HepG2 (cell line): Measurements from ENCODE around the gene CHST13. TPM values are rescaled to one million over a fixed set of nuclear protein-coding genes. Genes with fewer than 3 reads are reported as not detected.

Experiments used
- DDIT3 ChIP-seq: sonication (generic); formaldehyde crosslinking; IDR thresholded peaks from 2 replicates; pipeline ENCODE4 v1.4.0; 2020; ENCODE audit warnings: mild to moderate bottlenecking, missing genetic modification reagents
- ELF3 ChIP-seq: IDR thresholded peaks from 2 replicates; pipeline ENCODE4 v1.6.1; 2016; ENCODE audit warnings: missing genetic modification reagents, missing compliant biosample characterization
- FOXC1 ChIP-seq: sonication (generic); formaldehyde crosslinking; IDR thresholded peaks from 2 replicates; pipeline ENCODE4 v1.8.0; 2022; ENCODE audit warnings: mild to moderate bottlenecking, missing genetic modification reagents, borderline replicate concordance
- HMGXB4 ChIP-seq, 2 experiments: sonication (generic) in 1 of 2; formaldehyde crosslinking in 1 of 2; IDR thresholded peaks; 2 replicates each; pipeline versions ENCODE4 v1.4.0 to v1.6.1; 2018 to 2020; ENCODE audit warnings: missing genetic modification reagents in 2 of 2, borderline replicate concordance in 1 of 2, low read depth in 1 of 2, mild to moderate bottlenecking in 1 of 2, missing biosample characterization in 1 of 2
- HOXA3 ChIP-seq: sonication (generic); formaldehyde crosslinking; IDR thresholded peaks from 2 replicates; pipeline ENCODE4 v1.5.0; 2020; ENCODE audit warnings: missing genetic modification reagents
- SAP130 ChIP-seq: IDR thresholded peaks from 2 replicates; pipeline ENCODE4 v1.6.1; 2016; ENCODE audit warnings: low read depth
- SMC3 ChIP-seq: IDR thresholded peaks from 2 replicates; pipeline ENCODE4 v1.6.1; 2011; ENCODE audit warnings: low read length, improper control_type of control experiment
- STAG1 ChIP-seq: sonication (generic); formaldehyde crosslinking; IDR thresholded peaks from 2 replicates; pipeline ENCODE4 v1.4.0; 2020; ENCODE audit warnings: missing genetic modification reagents
- TRIM22 ChIP-seq: fragments of 450-650 bp; IDR thresholded peaks from 2 replicates; pipeline ENCODE4 v1.6.1; 2017
- ZBTB33 ChIP-seq: sonication (generic); formaldehyde crosslinking; IDR thresholded peaks from 2 replicates; pipeline ENCODE4 v1.4.0; 2020; ENCODE audit warnings: missing genetic modification reagents
- ZBTB38 ChIP-seq: sonication (generic); formaldehyde crosslinking; IDR thresholded peaks from 2 replicates; pipeline ENCODE4 v1.5.1; 2020; ENCODE audit warnings: mild to moderate bottlenecking, missing genetic modification reagents
- ZNF274 ChIP-seq: sonication (generic); formaldehyde crosslinking; IDR thresholded peaks from 2 replicates; pipeline ENCODE4 v1.5.1; 2020; ENCODE audit warnings: mild to moderate bottlenecking, missing genetic modification reagents
- ZNF331 ChIP-seq: sonication (generic); formaldehyde crosslinking; IDR thresholded peaks from 2 replicates; pipeline ENCODE4 v1.4.0; 2020; ENCODE audit warnings: missing genetic modification reagents
- ZNF501 ChIP-seq: sonication (generic); formaldehyde crosslinking; IDR thresholded peaks from 2 replicates; pipeline ENCODE4 v1.5.1; 2020; ENCODE audit warnings: mild to moderate bottlenecking, moderate library complexity, missing genetic modification reagents
- ZNF580 ChIP-seq: IDR thresholded peaks from 2 replicates; pipeline ENCODE4 v1.6.1; 2016; ENCODE audit warnings: low read depth, borderline replicate concordance
- ZNF770 ChIP-seq: sonication (generic); formaldehyde crosslinking; IDR thresholded peaks from 2 replicates; pipeline ENCODE4 v1.5.0; 2020; ENCODE audit warnings: mild to moderate bottlenecking, missing genetic modification reagents
- polyA plus RNA-seq, 8 experiments: library from polyadenylated mRNA; depleted of rRNA in 3 of 8; stranded (reverse) in 7 of 8; unstranded in 1 of 8; fragments of >200 nt; fragmentation: Illumina TruSeq in 4 of 8; extraction: Trizol in 4 of 8; gene quantifications; 2 replicates each; pipeline versions ENCODE4 v1.2.1 to v1.2.3, GENCODE V29; 2011 to 2016; ENCODE audit warnings: low read depth in 4 of 8, missing spikeins in 1 of 8, mixed read lengths in 1 of 8; ENCODE audit not compliant: insufficient read depth in 1 of 8
- total RNA-seq, 5 experiments: library from RNA; depleted of rRNA; stranded (reverse); fragments of >200 nt; fragmentation: Illumina TruSeq; extraction: Trizol; gene quantifications; 2 replicates each; pipeline ENCODE4 v1.2.3, GENCODE V29; 2016; ENCODE audit warnings: low read depth in 1 of 5

The CHST13 gene
- total and polyA plus RNA-seq, 2 of the 13 experiments (the other 11 are each of a cell fraction or from before 2014, with no cell fraction given): 32.0 to 43.1 TPM

GRCh38 chr3:126498929-126499328 is 25.0 kb upstream of the CHST13 start (continued):
- 0 out of 2 replicates have a peak, but pooled peaks have one; percentile 24 for TF ChIP-seq SAP130 (CRISPR knock-in tag)
- TF ChIP-seq ZNF331 (CRISPR knock-in tag): 0 out of 2 replicates have a peak, but pooled peaks have one; percentile 37
- no peak for TF ChIP-seq DDIT3
- peak; percentile 54; the same call in 1 of the 2 replicates for TF ChIP-seq FOXC1 (CRISPR knock-in tag)
- TF ChIP-seq TRIM22: no peak
- peak; percentile 39 for TF ChIP-seq SMC3
- TF ChIP-seq HMGXB4 (CRISPR knock-in tag; IDR thresholded peaks at IDR 0.05; ENCODE audit: borderline replicate concordance in 1 of 2, low read depth in 1 of 2): peak; percentile 41 to 67; a peak in 3 of 4 replicates
- TF ChIP-seq ZBTB33 (CRISPR knock-in tag): peak; percentile 60; the same call in 1 of the 2 replicates
- TF ChIP-seq ZNF580 (CRISPR knock-in tag): peak; percentile 23; the same call in 1 of the 2 replicates
- 0 out of 2 replicates have a peak, but pooled peaks have one; percentile 21 for TF ChIP-seq ZBTB38 (CRISPR knock-in tag)
- peak; percentile 84 for TF ChIP-seq STAG1 (CRISPR knock-in tag)
- 0 out of 2 replicates have a peak, but pooled peaks have one; percentile 37 for TF ChIP-seq ZNF501 (CRISPR knock-in tag)
- 0 out of 2 replicates have a peak, but pooled peaks have one; percentile 44 for TF ChIP-seq HOXA3
- peak; percentile 69 for TF ChIP-seq ELF3 (CRISPR knock-in tag)
- peak; percentile 32; the same call in 1 of the 2 replicates for TF ChIP-seq ZNF274 (CRISPR knock-in tag)
- TF ChIP-seq ZNF770 (CRISPR knock-in tag): 0 out of 2 replicates have a peak, but pooled peaks have one; percentile 26
